ENCODE measurements around the gene HTRA2.

GRCh38 chr2:74538881-74539339 lies 9.2 kb downstream of the HTRA2 start:
- TF ChIP-seq CTCF (IDR thresholded peaks at IDR 0.05) = no peak
- no peak for TF ChIP-seq POLR2A (IDR thresholded peaks at IDR 0.05)
